K562 (cell line): Measurements from ENCODE around the gene PHETA2. TPM values are rescaled to one million over a fixed set of nuclear protein-coding genes. Genes with fewer than 3 reads are reported as not detected.

Source experiments
- ATAC-seq: fragments of 200-7000 bp; cut with Tn5 transposase; 3 replicates; pipeline ENCODE4 v1.9.1; 2020; ENCODE audit warnings: moderate library complexity
- BruUV-seq: library from RNA; stranded (reverse); fragments of 400-500 nt; replicated peaks from 2 replicates; lab custom pipeline; 2021; lab: Mats Ljungman, UMichigan
- CTCF ChIA-PET: fragments of 300-600 bp; formaldehyde crosslinking; extraction: SDS; loops from one replicate; lab custom pipeline; 2021; ENCODE audit warnings: low intra/inter-chr PET ratio; lab: Yijun Ruan, JAX
- POLR2A ChIA-PET: fragments of 300-600, 350-650 bp; sonication (Branson Sonifier 250); formaldehyde crosslinking; extraction: SDS; loops from one replicate; lab custom pipeline; 2021; ENCODE audit warnings: antibody characterized with exemption, inconsistent platforms; lab: Yijun Ruan, JAX
- DNase-seq, 4 experiments: peaks; one replicate each; pipeline versions ENCODE4 v3.0.0 to v3.0.0-alpha.2; 2011 to 2018; ENCODE audit warnings: low spot score in 3 of 4, mixed read lengths in 3 of 4; ENCODE audit errors: extremely low read depth in 1 of 4
- FAIRE-seq: peaks from 2 replicates; lab custom pipeline; 2011; peaks lifted over from hg19 to GRCh38; lab: Jason Lieb, UNC
- H2AFZ ChIP-seq: 2 replicates; pipeline ENCODE4 v1.6.0; 2011; ENCODE audit warnings: low read depth, low read length, control low read depth, inconsistent platforms
- H3K27ac ChIP-seq: fragments of 200-600 bp; 3 replicates; pipeline ENCODE4 v1.8.0; 2011; ENCODE audit warnings: low read depth, mild to moderate bottlenecking, control low read depth, inconsistent platforms, low read length, moderate library complexity, mixed read lengths; ENCODE audit errors: extremely low read depth
- H3K27me3 ChIP-seq, 2 experiments: fragments of 300-600 bp in 1 of 2; 2 replicates in 1 of 2; 3 replicates in 1 of 2; pipeline versions ENCODE4 v1.6.0 to v1.8.0; 2011; ENCODE audit warnings: inconsistent platforms in 2 of 2, low read length in 2 of 2, mild to moderate bottlenecking in 1 of 2, mixed read lengths in 1 of 2, moderate library complexity in 1 of 2; ENCODE audit not compliant: control insufficient read depth in 2 of 2, insufficient read depth in 2 of 2
- H3K36me3 ChIP-seq: fragments of 300-600 bp; 3 replicates; pipeline ENCODE4 v1.8.0; 2011; ENCODE audit warnings: mild to moderate bottlenecking, low read length, inconsistent platforms; ENCODE audit not compliant: control insufficient read depth, insufficient read depth
- H3K4me1 ChIP-seq, 2 experiments: fragments of 200-600 bp in 1 of 2; replicated peaks in 1 of 2; 2 replicates in 1 of 2; 3 replicates in 1 of 2; pipeline versions ENCODE4 v1.5.1 to v1.8.0; 2011; ENCODE audit warnings: inconsistent platforms in 2 of 2, low read length in 2 of 2, mild to moderate bottlenecking in 1 of 2, mixed read lengths in 1 of 2, moderate library complexity in 1 of 2; ENCODE audit not compliant: control insufficient read depth in 2 of 2, insufficient read depth in 2 of 2
- H3K4me2 ChIP-seq: 2 replicates; pipeline ENCODE4 v1.6.1; 2011; ENCODE audit warnings: low read length, control low read depth, inconsistent platforms, mixed read lengths; ENCODE audit not compliant: insufficient read depth
- H3K4me3 ChIP-seq: fragments of 200-600 bp; sonication (generic), shearing (Covaris generic); 2 replicates; pipeline ENCODE4 v1.5.1; 2016; ENCODE audit warnings: control low read depth, inconsistent platforms
- H3K79me2 ChIP-seq: fragments of 200-600 bp; 3 replicates; pipeline ENCODE4 v1.8.0; 2011; ENCODE audit warnings: low read length, inconsistent platforms; ENCODE audit not compliant: control insufficient read depth, insufficient read depth
- H3K9ac ChIP-seq, 2 experiments: 2 replicates each; pipeline versions ENCODE4 v1.6.0 to v1.6.1; 2011; ENCODE audit warnings: low read depth in 2 of 2, low read length in 2 of 2, control low read depth in 1 of 2, inconsistent platforms in 1 of 2, mild to moderate bottlenecking in 1 of 2, mixed read lengths in 1 of 2; ENCODE audit not compliant: insufficient read depth in 1 of 2
- H3K9me1 ChIP-seq: one replicate; pipeline ENCODE4 v1.6.0; 2011; ENCODE audit warnings: inconsistent platforms, mild to moderate bottlenecking, low read length, moderate library complexity; ENCODE audit not compliant: control insufficient read depth, insufficient read depth
- H3K9me3 ChIP-seq: replicated peaks from 2 replicates; pipeline ENCODE4 v1.5.1; 2011; ENCODE audit warnings: low read depth, low read length, inconsistent platforms; ENCODE audit not compliant: control insufficient read depth, insufficient read depth
- H4K20me1 ChIP-seq: replicated peaks from 2 replicates; pipeline ENCODE4 v1.6.1; 2011; ENCODE audit warnings: low read length, inconsistent platforms, mixed read lengths; ENCODE audit not compliant: control insufficient read depth, insufficient read depth
- ATF2 ChIP-seq: sonication (generic); formaldehyde crosslinking; IDR thresholded peaks from 2 replicates; pipeline ENCODE4 v1.8.1; 2022; ENCODE audit warnings: missing genetic modification reagents
- BACH1 ChIP-seq: fragments of 200-800 bp; sonication (Bioruptor generic); IDR thresholded peaks from 2 replicates; pipeline ENCODE4 v1.6.1; 2016; ENCODE audit warnings: missing genetic modification characterization, missing compliant biosample characterization
- CEBPB ChIP-seq: fragments of 450-650 bp; IDR thresholded peaks from 2 replicates; pipeline ENCODE4 v1.6.1; 2016; ENCODE audit warnings: missing genetic modification characterization, missing compliant biosample characterization
- NFXL1 ChIP-seq: fragments of 450-650 bp; formaldehyde crosslinking; IDR thresholded peaks from 2 replicates; pipeline ENCODE4 v1.4.0; 2021; ENCODE audit warnings: mild to moderate bottlenecking
- RUNX1 ChIP-seq: sonication (generic); IDR thresholded peaks from 2 replicates; pipeline ENCODE4 v1.6.1; 2016; ENCODE audit warnings: antibody characterized with exemption, low read depth
- STAT5A ChIP-seq: IDR thresholded peaks from 2 replicates; pipeline ENCODE4 v1.6.1; 2012; ENCODE audit warnings: low read length, inconsistent platforms, borderline replicate concordance
- TSC22D4 ChIP-seq: fragments of 450-650 bp; IDR thresholded peaks from 2 replicates; pipeline ENCODE4 v1.6.1; 2016; ENCODE audit warnings: missing genetic modification characterization, missing biosample characterization, control low read depth
- ZNF224 ChIP-seq: sonication (generic); formaldehyde crosslinking; IDR thresholded peaks from 2 replicates; pipeline ENCODE4 v1.8.0; 2022; ENCODE audit warnings: mild to moderate bottlenecking, missing genetic modification reagents
- ZNF282 ChIP-seq: sonication (generic); formaldehyde crosslinking; IDR thresholded peaks from 2 replicates; pipeline ENCODE4 v1.8.1; 2023; ENCODE audit warnings: missing genetic modification reagents
- ZNF592 ChIP-seq: fragments of 450-650 bp; IDR thresholded peaks from 2 replicates; pipeline ENCODE4 v1.6.1; 2017; ENCODE audit warnings: antibody characterized with exemption, mild to moderate bottlenecking
- ZNF75A ChIP-seq: fragments of 450-650 bp; formaldehyde crosslinking; IDR thresholded peaks from 2 replicates; pipeline ENCODE4 v1.4.0; 2020; ENCODE audit warnings: mild to moderate bottlenecking
- WGBS: fragments of 100-300 bp; shearing (Covaris generic); methylation state at CpG from one replicate; pipeline ENCODE4 v1.1.6; 2016; ENCODE audit warnings: low coverage, mixed read lengths; ENCODE audit not compliant: insufficient coverage; ENCODE audit errors: missing lambda C conversion rate; 5-methylcytosine and 5-hydroxymethylcytosine counted together
- in situ Hi-C: fragments of 300-500 bp; cut with MboI; formaldehyde crosslinking; loops from 4 replicates; pipeline ENCODE4 v1.15.0; 2018; ENCODE audit warnings: inconsistent platforms, mixed read lengths
- intact Hi-C: fragments of 100-400 bp; cut with micrococcal nuclease; formaldehyde crosslinking; loops from 2 replicates; pipeline ENCODE4 v1.14.2; 2022
- polyA plus RNA-seq, 8 experiments: library from polyadenylated mRNA; depleted of rRNA in 4 of 8; stranded (reverse) in 5 of 8; unstranded in 3 of 8; fragments of >200 nt; fragmentation: Nextera tagmentation in 2 of 8; fragmentation: Illumina TruSeq in 1 of 8; extraction: Ambion mirVana in 2 of 8; extraction: Trizol in 1 of 8; gene quantifications; 2 replicates each; pipeline versions ENCODE4 v1.2.1 to v1.2.3, GENCODE V29; 2011 to 2014; ENCODE audit warnings: inconsistent platforms in 1 of 8, missing spikeins in 1 of 8
- total RNA-seq, 7 experiments: library from RNA; depleted of rRNA in 6 of 7; stranded (reverse); fragments of >200 nt in 6 of 7; fragmentation: Illumina TruSeq in 2 of 7; extraction: Trizol in 2 of 7; gene quantifications; 2 replicates each; pipeline versions ENCODE4 v1.2.1 to v1.2.3, GENCODE V29; 2011 to 2021; ENCODE audit warnings: low replicate concordance in 1 of 7
- TF ChIP-seq, protein P1 (sequence below): fragments of 450-650 bp; IDR thresholded peaks from 2 replicates; pipeline ENCODE4 v1.6.1; 2016; ENCODE audit warnings: mild to moderate bottlenecking
- TF ChIP-seq, protein P2 (sequence below): fragments of 450-650 bp; formaldehyde crosslinking; IDR thresholded peaks from 2 replicates; pipeline ENCODE4 v1.4.0; 2020; ENCODE audit warnings: mild to moderate bottlenecking, moderate library complexity

PHETA2 gene
- total and polyA plus RNA-seq, 9 of the 15 experiments (the other 6 are each of a cell fraction or from before 2014, with no cell fraction given), result 0.07 to 0.22 (median 0.08) TPM; not detected in 5

- Histone ChIP-seq H3K4me3 (no peak overlapping the region), H2AFZ (no peak overlapping the region), H3K36me3 (no peaks in the 10 kb centered on the region), H3K9ac (no peak overlapping the region), H3K27ac (no peak overlapping the region), H3K4me1 (peaks cover 24 to 46% of the 10 kb centered on the region in 2 experiments), H3K79me2 (peaks cover 19% of the 10 kb centered on the region), H3K27me3 (no peaks in the 10 kb centered on the region), H4K20me1 (no peaks in the 10 kb centered on the region), H3K9me1 (peaks cover 2% of the 10 kb centered on the region), H3K4me2 (no peak overlapping the region), H3K9me3 (no peaks in the 10 kb centered on the region)
- ATAC-seq (no peak), DNase-seq (no peak), FAIRE-seq (no peak)
- intact Hi-C loops (loop anchor here (10.0 kb wide), 1 partner anchor 109 kb away; the partner anchor contains the start of gene SEPTIN3), in situ Hi-C loops (no loop called here)
- ChIA-PET POLR2A (interaction anchor here (0.6 kb wide), 1 partner anchor 330 kb away, joined by 4 read pairs; no protein-coding TSS in a partner anchor), CTCF (no interaction called here)
- no TSS peak for BruUV-seq
- 88% methylated on average over 6 of the region's 14 CpGs for WGBS
- no peak for TF ChIP-seq ZNF592
- TF ChIP-seq BACH1 (tag), result no peak
- TF ChIP-seq, protein P1, sequence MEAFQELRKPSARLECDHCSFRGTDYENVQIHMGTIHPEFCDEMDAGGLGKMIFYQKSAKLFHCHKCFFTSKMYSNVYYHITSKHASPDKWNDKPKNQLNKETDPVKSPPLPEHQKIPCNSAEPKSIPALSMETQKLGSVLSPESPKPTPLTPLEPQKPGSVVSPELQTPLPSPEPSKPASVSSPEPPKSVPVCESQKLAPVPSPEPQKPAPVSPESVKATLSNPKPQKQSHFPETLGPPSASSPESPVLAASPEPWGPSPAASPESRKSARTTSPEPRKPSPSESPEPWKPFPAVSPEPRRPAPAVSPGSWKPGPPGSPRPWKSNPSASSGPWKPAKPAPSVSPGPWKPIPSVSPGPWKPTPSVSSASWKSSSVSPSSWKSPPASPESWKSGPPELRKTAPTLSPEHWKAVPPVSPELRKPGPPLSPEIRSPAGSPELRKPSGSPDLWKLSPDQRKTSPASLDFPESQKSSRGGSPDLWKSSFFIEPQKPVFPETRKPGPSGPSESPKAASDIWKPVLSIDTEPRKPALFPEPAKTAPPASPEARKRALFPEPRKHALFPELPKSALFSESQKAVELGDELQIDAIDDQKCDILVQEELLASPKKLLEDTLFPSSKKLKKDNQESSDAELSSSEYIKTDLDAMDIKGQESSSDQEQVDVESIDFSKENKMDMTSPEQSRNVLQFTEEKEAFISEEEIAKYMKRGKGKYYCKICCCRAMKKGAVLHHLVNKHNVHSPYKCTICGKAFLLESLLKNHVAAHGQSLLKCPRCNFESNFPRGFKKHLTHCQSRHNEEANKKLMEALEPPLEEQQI, result no peak
- TF ChIP-seq ZNF282, result no peak
- TF ChIP-seq NFXL1, result no peak
- no peak for TF ChIP-seq STAT5A
- TF ChIP-seq, protein P2, sequence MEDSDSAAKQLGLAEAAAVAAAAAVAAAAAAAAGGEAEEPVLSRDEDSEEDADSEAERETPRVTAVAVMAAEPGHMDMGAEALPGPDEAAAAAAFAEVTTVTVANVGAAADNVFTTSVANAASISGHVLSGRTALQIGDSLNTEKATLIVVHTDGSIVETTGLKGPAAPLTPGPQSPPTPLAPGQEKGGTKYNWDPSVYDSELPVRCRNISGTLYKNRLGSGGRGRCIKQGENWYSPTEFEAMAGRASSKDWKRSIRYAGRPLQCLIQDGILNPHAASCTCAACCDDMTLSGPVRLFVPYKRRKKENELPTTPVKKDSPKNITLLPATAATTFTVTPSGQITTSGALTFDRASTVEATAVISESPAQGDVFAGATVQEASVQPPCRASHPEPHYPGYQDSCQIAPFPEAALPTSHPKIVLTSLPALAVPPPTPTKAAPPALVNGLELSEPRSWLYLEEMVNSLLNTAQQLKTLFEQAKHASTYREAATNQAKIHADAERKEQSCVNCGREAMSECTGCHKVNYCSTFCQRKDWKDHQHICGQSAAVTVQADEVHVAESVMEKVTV (CRISPR knock-in tag), result no peak
- no peak for TF ChIP-seq CEBPB (tag)
- TF ChIP-seq ATF2 (CRISPR knock-in tag), result no peak
- no peak for TF ChIP-seq ZNF75A (CRISPR knock-in tag)
- no peak for TF ChIP-seq RUNX1
- no peak for TF ChIP-seq TSC22D4 (tag)
- TF ChIP-seq ZNF224, result no peak
Observed at GRCh38 chr22:42073621-42074041, 417 bp upstream of the PHETA2 start.
